GM19099 (cell line): ENCODE measurements around the gene UNC13C.

ENCODE experiments used
- POLR2A ChIP-seq: IDR thresholded peaks from 3 replicates; pipeline ENCODE4 v1.6.1; 2011; ENCODE audit warnings: low read depth; ENCODE audit not compliant: insufficient read length; ENCODE audit errors: extremely low read depth

The UNC13C gene

DNA sequence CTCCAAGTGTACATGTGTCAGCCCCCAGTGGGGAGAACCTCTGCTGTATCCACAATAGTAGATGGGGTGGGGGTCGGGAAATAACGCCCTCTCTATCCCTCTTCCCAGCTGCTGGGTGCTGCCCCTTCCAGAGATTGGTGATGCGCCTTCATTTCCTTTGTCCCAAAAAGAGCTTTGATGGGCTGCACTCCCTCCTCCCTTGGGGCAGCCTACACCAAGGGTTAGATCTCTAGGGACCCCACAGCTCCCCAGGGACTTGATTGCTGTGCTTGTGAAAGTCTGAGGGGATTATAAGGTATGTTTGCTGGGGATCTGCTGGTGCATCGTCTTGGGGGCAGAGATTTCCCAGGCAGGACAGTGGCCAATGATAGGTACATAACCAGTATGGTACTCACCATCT, 105.3 kb downstream of the UNC13C start:
- TF ChIP-seq POLR2A: no peak

- TF ChIP-seq POLR2A: no peak
Measured at GRCh38 chr15:54083991-54084390, 105.8 kb downstream of the UNC13C start.

- TF ChIP-seq POLR2A: no peak
Measured at GRCh38 chr15:54088837-54089236, 110.6 kb downstream of the UNC13C start.

- no peak for TF ChIP-seq POLR2A
Measured at GRCh38 chr15:54089776-54090175, 111.5 kb downstream of the UNC13C start.

DNA sequence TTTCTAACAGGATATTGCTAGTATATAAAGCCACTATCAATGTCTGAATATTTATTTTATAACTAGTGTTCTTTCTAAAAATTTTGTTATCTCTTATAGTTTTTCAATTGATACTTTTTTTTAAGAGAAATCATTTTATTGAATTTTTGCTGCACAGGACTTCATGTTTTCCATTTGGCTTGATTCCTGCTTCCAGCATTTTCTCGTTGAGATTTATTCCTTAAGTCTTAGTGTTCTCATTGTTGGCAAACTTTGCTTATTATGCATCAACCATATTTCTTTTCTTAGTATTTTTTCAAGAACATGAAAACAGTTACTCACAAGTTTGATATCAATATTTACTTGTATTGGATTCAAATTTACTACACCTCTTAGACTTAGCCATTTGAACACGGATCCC, 113.4 kb downstream of the UNC13C start:
- no peak for TF ChIP-seq POLR2A

DNA sequence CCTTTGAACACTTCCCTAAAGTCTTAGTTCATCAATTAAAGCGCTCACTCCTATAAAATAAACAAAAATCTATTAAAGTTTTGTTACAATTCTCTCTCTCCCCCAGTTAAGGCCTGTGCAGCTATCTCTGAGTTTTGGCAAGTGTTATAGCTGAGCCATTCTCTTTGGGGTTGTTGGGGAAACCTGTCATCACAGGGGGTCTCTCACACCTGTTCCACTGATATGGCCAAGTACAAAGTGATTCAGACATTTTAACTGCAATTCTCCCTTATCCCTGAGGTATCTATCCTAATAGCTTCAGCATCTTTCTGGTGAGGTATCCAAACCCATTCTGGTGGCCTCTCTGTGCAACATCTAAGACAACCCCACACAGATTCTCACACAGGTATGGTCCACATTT, 116.4 kb downstream of the UNC13C start:
- TF ChIP-seq POLR2A: no peak

GRCh38 chr15:54097019-54097418, 118.8 kb downstream of the UNC13C start:
- TF ChIP-seq POLR2A: no peak

DNA sequence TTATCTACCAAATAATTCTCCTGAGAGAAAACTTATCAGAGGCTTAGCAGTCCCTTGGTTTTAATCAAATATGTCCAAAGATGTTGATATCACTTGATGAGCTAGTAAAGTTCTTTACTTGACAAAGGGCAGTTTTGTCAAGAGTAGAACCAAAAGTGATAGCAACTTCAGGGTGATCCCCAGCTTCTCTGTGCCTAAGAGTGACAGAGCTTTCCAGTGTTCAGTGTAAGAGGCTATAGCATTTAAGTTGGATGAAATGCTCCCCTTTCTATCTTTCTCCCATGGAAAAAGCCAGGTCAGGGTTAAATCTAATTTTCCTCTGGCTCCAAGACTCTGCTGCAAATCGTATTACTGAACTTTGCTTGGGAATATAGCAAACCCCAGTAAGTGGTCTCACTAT, 120.8 kb downstream of the UNC13C start:
- no peak for TF ChIP-seq POLR2A

DNA sequence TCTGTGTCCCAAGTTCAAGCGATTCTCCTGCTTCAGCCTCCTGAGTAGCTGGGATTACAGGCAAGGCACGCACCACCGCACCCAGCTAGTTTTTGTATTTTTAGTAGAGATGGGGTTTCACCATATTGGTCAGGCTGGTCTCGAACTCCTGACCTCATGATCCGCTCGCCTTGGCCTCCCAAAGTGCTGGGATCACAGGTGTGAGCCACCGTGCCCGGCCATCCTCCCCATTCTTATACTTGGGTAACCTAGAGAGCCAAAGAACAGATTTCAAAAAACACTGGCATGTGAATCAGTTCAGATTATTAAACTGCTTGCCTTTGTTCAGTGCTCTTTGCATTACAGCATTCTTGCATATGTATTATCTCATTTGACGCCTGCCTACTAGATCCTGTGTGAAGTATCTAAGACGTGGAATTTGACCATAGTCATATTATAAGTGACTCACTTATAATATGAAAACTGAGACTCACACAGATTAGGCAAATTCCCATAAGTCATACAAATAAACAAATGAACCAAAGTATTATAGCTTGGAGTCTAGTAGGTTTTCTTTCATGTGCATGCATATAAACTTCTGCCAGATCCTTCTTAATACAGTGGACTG, 123.5 kb downstream of the UNC13C start:
- no peak for TF ChIP-seq POLR2A

DNA sequence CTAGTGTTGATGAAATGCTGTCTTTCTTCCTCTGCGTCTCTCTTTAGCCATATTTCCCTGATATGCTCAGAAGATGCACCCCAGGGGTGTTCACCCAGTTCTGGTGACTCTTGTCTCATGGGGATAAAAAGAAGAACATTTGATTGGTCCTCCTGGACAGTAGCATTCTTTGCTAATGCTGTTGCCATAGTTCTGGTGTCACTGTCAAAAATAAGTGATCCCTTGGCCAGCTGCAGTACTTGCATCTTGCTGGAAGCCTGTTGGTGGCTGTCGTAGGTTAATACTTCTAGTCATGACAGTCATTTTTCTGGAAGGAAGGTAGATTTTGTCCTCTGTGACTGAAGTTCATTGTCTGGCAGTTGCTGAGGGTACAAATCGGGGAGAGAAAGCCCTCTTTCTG, 124.5 kb downstream of the UNC13C start:
- no peak for TF ChIP-seq POLR2A

GRCh38 chr15:54109014-54109413, 130.8 kb downstream of the UNC13C start:
- TF ChIP-seq POLR2A: no peak

- no peak for TF ChIP-seq POLR2A
Measured at GRCh38 chr15:54119051-54119450, 140.8 kb downstream of the UNC13C start.

- TF ChIP-seq POLR2A: no peak
Measured at GRCh38 chr15:54120949-54121463, 142.8 kb downstream of the UNC13C start.

GRCh38 chr15:54127574-54127973, 149.3 kb downstream of the UNC13C start:
- no peak for TF ChIP-seq POLR2A

GRCh38 chr15:54131410-54131809, 153.2 kb downstream of the UNC13C start:
- TF ChIP-seq POLR2A: no peak

GRCh38 chr15:54149115-54149531, 170.9 kb downstream of the UNC13C start:
- no peak for TF ChIP-seq POLR2A

DNA sequence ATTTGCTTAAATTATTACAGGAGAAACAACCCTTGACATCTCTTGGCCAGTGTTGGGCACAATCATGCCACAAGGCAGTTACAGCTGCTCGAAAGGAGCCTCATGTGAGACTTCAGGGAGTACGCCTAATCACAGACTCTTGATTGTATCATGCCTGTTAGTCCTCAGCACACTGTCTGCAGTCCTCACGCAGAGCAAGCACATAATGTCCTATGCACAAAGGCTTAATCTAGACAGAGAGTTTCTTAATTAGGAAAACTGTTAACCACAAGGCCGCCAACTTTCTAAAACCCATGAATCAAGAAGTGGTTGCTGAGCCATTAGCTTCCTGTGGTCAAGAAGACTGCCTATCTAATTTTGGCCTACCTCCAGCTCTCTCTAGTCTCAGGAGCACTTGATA, 172.0 kb downstream of the UNC13C start:
- TF ChIP-seq POLR2A: no peak
